RWPE2 (cell line): ENCODE data around the gene UBL3.

Experiments
- ATAC-seq: fragments of 200-7000 bp; cut with Tn5 transposase; 3 replicates; pipeline ENCODE4 v1.9.1; 2021; ENCODE audit warnings: low read depth
- DNase-seq: peaks from one replicate; pipeline ENCODE4 v3.0.0-alpha.2; 2020; ENCODE audit warnings: low spot score
- H3K27ac ChIP-seq: fragments of 450-650 bp; 2 replicates; pipeline ENCODE4 v1.5.1; 2017; ENCODE audit warnings: mild to moderate bottlenecking; ENCODE audit not compliant: poor library complexity, severe bottlenecking
- H3K27me3 ChIP-seq: fragments of 250-450 bp; sonication (Bioruptor Pico); 2 replicates; pipeline ENCODE4 v1.5.1; 2021; ENCODE audit warnings: mild to moderate bottlenecking, moderate library complexity; ENCODE audit not compliant: insufficient read depth, poor library complexity, severe bottlenecking
- H3K36me3 ChIP-seq: fragments of 250-450 bp; sonication (Bioruptor Pico); 2 replicates; pipeline ENCODE4 v1.5.1; 2020; ENCODE audit warnings: low read depth, mild to moderate bottlenecking, moderate library complexity
- H3K4me1 ChIP-seq: fragments of 250-450 bp; sonication (Bioruptor Pico); 2 replicates; pipeline ENCODE4 v1.5.1; 2021; ENCODE audit warnings: mild to moderate bottlenecking, moderate library complexity; ENCODE audit not compliant: insufficient read depth, poor library complexity, severe bottlenecking
- H3K4me3 ChIP-seq: fragments of 250-450 bp; sonication (Bioruptor Pico); 2 replicates; pipeline ENCODE4 v1.5.1; 2021; ENCODE audit warnings: mild to moderate bottlenecking, moderate library complexity; ENCODE audit not compliant: severe bottlenecking
- H3K9me3 ChIP-seq: fragments of 250-450 bp; sonication (Bioruptor Pico); 2 replicates; pipeline ENCODE4 v1.5.1; 2021; ENCODE audit warnings: mild to moderate bottlenecking, moderate library complexity; ENCODE audit not compliant: severe bottlenecking
- CTCF ChIP-seq: fragments of 450-650 bp; IDR thresholded peaks from one replicate; pipeline ENCODE4 v1.5.1; 2017; ENCODE audit warnings: mild to moderate bottlenecking, moderate library complexity; ENCODE audit not compliant: poor library complexity, severe bottlenecking

Gene UBL3

GRCh38 chr13:29817604-29818378 is 32.6 kb downstream of the UBL3 start:
- ATAC-seq, result no peak
- Histone ChIP-seq H3K36me3 (no peaks in the 10 kb centered on the region), H3K4me3 (no peak overlapping the region), H3K27ac (no peak overlapping the region), H3K4me1 (no peaks in the 10 kb centered on the region), H3K9me3 (peaks cover 2% of the 10 kb centered on the region), H3K27me3 (no peaks in the 10 kb centered on the region)
- no peak for DNase-seq
- no peak for TF ChIP-seq CTCF

- DNase-seq (no peak), ATAC-seq (no peak)
- H3K27ac ChIP-seq, result no peak overlapping the region
- H3K36me3 ChIP-seq, result no peaks in the 10 kb centered on the region
- no peaks in the 10 kb centered on the region for H3K27me3 ChIP-seq
- H3K9me3 ChIP-seq, result peaks cover 2% of the 10 kb centered on the region
- no peak for TF ChIP-seq CTCF
- H3K4me3 ChIP-seq, result no peak overlapping the region
- no peaks in the 10 kb centered on the region for H3K4me1 ChIP-seq
Observed at GRCh38 chr13:29816715-29817114, 33.7 kb downstream of the UBL3 start.

DNA sequence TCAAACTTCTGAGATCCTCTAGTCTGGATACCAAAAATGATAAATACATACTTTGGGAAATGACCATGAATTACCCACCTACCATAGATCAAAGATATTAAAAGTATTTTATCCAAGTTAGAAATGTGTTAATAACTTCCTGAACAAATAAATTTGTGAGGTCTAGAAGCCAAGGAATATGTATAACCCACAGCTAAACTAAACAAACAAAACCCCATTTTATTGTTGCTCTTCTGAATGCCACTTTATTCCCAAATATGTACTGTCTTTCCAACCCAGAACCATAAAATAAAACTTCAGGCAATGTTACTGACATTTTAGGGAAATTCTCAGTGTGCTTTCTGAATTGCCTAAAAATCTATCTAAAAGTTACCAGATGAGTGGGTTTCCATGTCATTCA is 35.1 kb downstream of the UBL3 start:
- Histone ChIP-seq H3K27ac (no peak overlapping the region), H3K9me3 (no peaks in the 10 kb centered on the region), H3K27me3 (no peaks in the 10 kb centered on the region), H3K36me3 (no peaks in the 10 kb centered on the region), H3K4me3 (no peak overlapping the region), H3K4me1 (no peaks in the 10 kb centered on the region)
- no peak for TF ChIP-seq CTCF
- ATAC-seq (no peak), DNase-seq (no peak)

- no peaks in the 10 kb centered on the region for H3K36me3 ChIP-seq
- H3K27me3 ChIP-seq, result no peaks in the 10 kb centered on the region
- no peak for DNase-seq
- ATAC-seq, result no peak
- no peak overlapping the region for H3K27ac ChIP-seq
- no peaks in the 10 kb centered on the region for H3K9me3 ChIP-seq
- H3K4me1 ChIP-seq, result no peaks in the 10 kb centered on the region
- no peak for TF ChIP-seq CTCF
- no peak overlapping the region for H3K4me3 ChIP-seq
Observed at GRCh38 chr13:29810898-29811297, 39.5 kb downstream of the UBL3 start.

- DNase-seq (no peak), ATAC-seq (no peak)
- TF ChIP-seq CTCF, result no peak
- no peaks in the 10 kb centered on the region for H3K27me3 ChIP-seq
- H3K36me3 ChIP-seq, result no peaks in the 10 kb centered on the region
- no peak overlapping the region for H3K4me3 ChIP-seq
- no peak overlapping the region for H3K27ac ChIP-seq
- no peaks in the 10 kb centered on the region for H3K4me1 ChIP-seq
- no peaks in the 10 kb centered on the region for H3K9me3 ChIP-seq
Observed at GRCh38 chr13:29810145-29810742, 40.2 kb downstream of the UBL3 start.
